ENCODE measurements around the gene STAG2.

GRCh38 chrX:123994730-123995129, 33.2 kb downstream of the STAG2 start:
- TF ChIP-seq EZH2 (IDR thresholded peaks at IDR 0.05; ENCODE audit: borderline replicate concordance, low read depth, low read length, severe bottlenecking) (no peak), MAX (IDR thresholded peaks at IDR 0.05; ENCODE audit: insufficient read depth, insufficient read length) (no peak), CTCF (IDR thresholded peaks at IDR 0.05; ENCODE audit: extremely low read depth in 1 of 2, insufficient read depth in 1 of 2, low read depth in 1 of 2, low read length in 2 of 2) (no peak), POLR2A (IDR thresholded peaks at IDR 0.05; ENCODE audit: low read depth, low read length) (no peak), POLR2AphosphoS5 (IDR thresholded peaks at IDR 0.05; ENCODE audit: insufficient read depth, low read depth, low read length) (no peak), FOS (IDR thresholded peaks at IDR 0.05; ENCODE audit: borderline replicate concordance, insufficient read depth, low read length) (no peak), MYC (IDR thresholded peaks at IDR 0.05; ENCODE audit: low read depth, low read length) (no peak)

Data from endothelial cell of umbilical vein (primary cell).